ENCODE measurements around the gene DDA1.
"Not testable (repeated sequence)": the region's sequence is repeated elsewhere in the genome, so short reads cannot be mapped to it uniquely, and the experiment has no call there.

The DDA1 gene

DNA sequence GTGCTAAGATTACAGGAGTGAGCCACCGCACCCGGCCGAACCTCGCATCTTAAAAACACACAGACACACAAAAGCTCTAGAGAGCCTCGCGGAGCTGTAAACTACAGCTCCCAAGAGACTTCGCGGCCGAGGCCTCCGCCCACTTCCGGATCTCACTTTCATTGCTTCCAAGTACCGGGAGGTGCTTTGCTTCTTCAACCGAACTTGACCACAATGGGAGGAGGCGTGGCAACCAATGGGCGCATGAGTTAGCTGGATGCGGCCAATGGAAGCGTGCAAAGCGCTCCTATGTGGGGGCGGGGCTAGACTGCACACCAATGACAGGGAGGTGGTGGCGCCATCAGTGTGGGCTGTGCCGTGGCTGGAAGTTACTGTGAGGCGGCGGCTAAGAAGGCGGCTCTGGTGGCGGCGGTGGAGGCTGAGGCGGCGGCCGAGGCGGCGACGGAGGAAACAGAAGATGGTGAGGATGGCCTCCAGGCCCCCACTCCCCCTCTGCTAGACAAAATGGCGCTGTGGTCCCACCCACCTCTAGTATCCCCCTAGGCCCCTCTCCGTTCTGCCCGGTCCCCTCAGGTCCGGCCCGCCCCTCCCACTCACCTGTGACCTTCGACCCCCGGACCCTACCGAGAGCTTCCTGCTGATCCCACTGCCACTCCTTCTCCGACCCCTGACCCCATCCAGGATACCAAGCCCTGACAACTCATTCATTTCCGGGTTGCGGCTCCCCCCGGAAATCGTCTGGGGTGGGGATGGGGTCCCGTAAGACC, at the start of gene DDA1:
TSS of gene DDA1 (plus strand) at position 366 of the 767 bp plus-strand sequence. CDS start at position 458, 92 bp downstream.
- Mint-ChIP-seq H3K9me3 (no peaks in the 10 kb centered on the region), H3K4me3 (peak within 1 kb of the TSS; percentile 99), H3K27me3 (no peaks in the 10 kb centered on the region), H3K36me3 (peaks cover 19% of the 10 kb centered on the region), H3K4me1 (peaks cover 60% of the 10 kb centered on the region), H3K27ac (peak within 1 kb of the TSS; percentile 96)
- DNase-seq = peak; percentile 100
- CTCF ChIA-PET = interaction anchor here (0.6 to 3.4 kb wide), 6 partner anchors 16 to 77 kb away, joined by 3 to 12 read pairs (median 5); no protein-coding TSS in a partner anchor

DNA sequence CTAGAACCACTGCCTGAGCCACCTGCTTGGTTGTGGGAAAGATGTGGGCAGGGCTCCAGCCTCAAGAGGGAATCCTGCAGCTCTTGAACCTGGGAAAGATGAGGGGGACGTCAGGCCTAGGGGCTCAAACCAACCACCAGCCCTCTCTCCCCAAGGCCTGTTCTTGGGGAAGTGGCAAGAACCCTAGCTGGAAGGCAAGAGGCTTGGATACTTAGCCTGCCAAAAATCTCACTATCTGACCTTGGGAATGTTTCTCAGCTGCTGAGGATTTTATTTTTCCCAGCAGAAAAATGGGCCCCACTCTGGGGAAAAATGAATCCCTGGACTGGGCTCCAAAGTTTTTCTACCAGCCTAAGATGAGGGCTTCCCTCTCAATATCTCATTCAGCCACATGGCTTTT, 49.4 kb upstream of the DDA1 start:
- CTCF ChIA-PET = interaction anchor here (0.7 to 1.8 kb wide), 11 partner anchors 11 to 206 kb away, joined by 3 to 12 read pairs (median 4); partner anchors contain the start of gene ANKLE1
- Mint-ChIP-seq H3K4me3 (no peak overlapping the region), H3K36me3 (no peaks in the 10 kb centered on the region), H3K9me3 (no peaks in the 10 kb centered on the region), H3K4me1 (peaks cover 17% of the 10 kb centered on the region), H3K27ac (no peak overlapping the region), H3K27me3 (peaks cover 21% of the 10 kb centered on the region)
- DNase-seq = no peak

DNA sequence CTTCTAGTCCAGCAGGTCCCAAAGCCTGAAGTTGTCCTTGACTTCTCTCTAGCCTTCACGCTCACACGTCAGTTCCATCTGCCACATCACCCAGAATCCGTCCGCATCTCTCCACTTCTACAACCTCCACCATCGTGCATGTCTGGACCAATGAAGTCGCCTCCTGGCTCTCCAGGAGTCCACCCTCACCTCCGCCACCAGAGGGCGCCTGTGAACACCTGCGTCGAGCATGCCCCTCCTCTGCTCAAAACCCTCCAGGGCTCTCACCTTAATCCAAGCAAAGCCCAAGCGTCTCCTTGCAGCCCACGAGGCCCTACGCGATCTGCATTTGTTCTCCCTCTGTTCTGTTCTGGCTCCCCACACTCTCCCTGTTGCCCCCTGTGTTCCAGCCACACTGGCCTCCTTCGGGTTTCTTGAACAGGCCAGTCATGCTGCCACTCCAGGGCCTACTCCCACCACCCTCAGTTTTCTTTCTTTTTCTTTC, 48.5 kb upstream of the DDA1 start:
- Mint-ChIP-seq H3K27ac (peak overlapping the region; percentile 5), H3K27me3 (peaks cover 14% of the 10 kb centered on the region), H3K4me3 (no peak overlapping the region), H3K4me1 (peaks cover 21% of the 10 kb centered on the region), H3K9me3 (no peaks in the 10 kb centered on the region), H3K36me3 (no peaks in the 10 kb centered on the region)
- DNase-seq = peak; percentile 93
- CTCF ChIA-PET = interaction anchor here (0.6 to 1.8 kb wide), 13 partner anchors 12 to 205 kb away, joined by 3 to 12 read pairs (median 4); partner anchors contain the start of gene ANKLE1

DNA sequence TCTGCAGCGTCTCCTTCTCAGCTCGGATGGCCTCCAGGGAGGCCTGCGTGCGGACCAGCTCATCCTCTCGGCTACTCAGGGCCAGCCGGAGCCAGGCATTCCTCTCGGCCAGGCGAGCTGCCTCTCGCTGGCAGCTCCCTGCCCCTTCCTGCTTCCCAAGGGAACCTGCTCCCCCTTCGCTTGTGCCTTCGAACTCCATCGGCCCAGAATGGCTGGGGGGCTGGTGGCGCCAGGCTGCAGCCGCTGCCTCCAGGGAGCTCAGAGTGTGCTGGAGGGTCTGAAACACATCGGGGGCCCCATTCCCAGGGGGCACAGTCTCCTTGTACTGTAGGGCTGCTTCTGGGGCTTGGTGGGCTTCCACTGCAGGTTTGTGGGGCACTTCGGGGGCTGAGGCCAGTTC, 46.8 kb upstream of the DDA1 start:
- Mint-ChIP-seq H3K9me3 (no peaks in the 10 kb centered on the region), H3K4me3 (no peak overlapping the region), H3K27ac (no peak overlapping the region), H3K4me1 (peaks cover 28% of the 10 kb centered on the region), H3K36me3 (no peaks in the 10 kb centered on the region), H3K27me3 (peaks cover 14% of the 10 kb centered on the region)
- CTCF ChIA-PET = interaction anchor here (1.2 to 1.8 kb wide), 2 partner anchors 20 to 195 kb away, joined by 3 to 4 read pairs; no protein-coding TSS in a partner anchor
- no peak for DNase-seq

DNA sequence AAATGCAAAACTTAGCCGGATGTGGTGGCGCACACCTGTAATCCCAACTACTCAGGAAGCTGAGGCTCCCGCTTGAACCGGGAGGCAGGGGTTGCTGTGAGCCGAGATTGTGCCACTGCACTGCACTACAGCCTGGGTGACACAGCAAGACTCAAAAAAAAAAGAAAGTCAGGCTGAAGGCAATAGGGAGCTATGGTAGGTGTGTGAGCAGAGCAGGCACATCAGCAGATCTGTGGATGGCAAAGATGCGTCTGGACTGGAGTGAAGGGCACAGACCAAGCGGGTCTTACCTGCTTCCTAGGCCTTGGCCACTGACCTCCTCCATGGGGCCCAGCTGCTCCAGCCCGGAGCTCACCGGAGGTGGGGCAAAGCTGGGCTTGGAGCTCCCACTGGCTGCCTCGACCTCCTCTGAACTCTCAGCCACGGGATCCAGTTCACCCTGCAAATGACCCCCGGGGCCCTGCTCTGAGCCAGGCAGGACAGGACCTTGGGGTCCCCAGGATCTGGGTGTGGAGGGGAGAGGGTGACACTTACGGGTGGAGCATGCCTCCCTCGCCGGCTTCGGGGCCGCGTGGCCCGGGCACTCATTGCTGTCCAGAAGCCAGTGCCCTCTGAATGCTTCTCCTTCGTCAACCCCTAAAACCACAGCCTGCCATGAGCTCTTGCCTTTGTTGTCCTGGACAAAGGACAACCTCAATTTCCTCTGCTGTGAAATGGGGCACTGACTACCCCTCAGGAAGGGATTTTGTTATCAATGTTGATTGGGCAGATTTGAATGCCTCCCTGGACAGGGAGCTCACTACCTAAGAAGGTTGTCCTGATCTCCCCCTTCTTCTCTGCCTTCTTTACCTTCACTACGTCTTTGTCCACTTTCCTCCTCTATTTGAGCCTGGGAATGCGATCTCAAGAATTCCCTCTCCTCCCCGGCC, 45.4 kb upstream of the DDA1 start:
- DNase-seq = no peak
- peaks cover 40% of the 10 kb centered on the region for H3K4me1 Mint-ChIP-seq
- H3K27ac Mint-ChIP-seq = peak overlapping the region; percentile 84
- CTCF ChIA-PET = interaction anchor here (1.2 to 2.4 kb wide), 3 partner anchors 18 to 274 kb away, joined by 3 to 15 read pairs (median 4); partner anchors contain the start of gene ANKLE1
- peaks cover 1% of the 10 kb centered on the region for H3K36me3 Mint-ChIP-seq
- peaks cover 14% of the 10 kb centered on the region for H3K27me3 Mint-ChIP-seq
- no peaks in the 10 kb centered on the region for H3K9me3 Mint-ChIP-seq
- no peak overlapping the region for H3K4me3 Mint-ChIP-seq

DNA sequence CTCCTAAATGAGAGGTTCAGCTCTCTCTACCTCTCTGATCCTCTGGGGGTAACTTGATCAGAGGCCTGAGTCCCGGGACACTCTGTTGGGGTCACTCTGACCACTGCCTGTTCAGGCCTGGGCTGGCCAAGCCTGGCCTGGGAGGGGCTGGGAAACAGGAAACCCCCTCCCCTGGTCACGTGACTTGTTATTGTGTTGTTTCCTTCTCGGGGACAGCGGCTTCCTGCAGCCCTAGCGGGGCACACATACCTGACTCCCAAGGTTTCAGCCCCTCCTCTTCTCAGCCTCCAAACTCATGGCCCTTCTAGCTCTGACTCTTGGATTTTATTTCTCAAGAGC, 44.8 kb upstream of the DDA1 start, which contains the start of gene USHBP1:
TSS of gene USHBP1 (minus strand) at position 105 of the 339 bp plus-strand sequence. CDS start 446 bp downstream, outside the sequence.
- Mint-ChIP-seq H3K9me3 (no peaks in the 10 kb centered on the region), H3K4me3 (no peak within 1 kb of the TSS), H3K27ac (peak within 1 kb of the TSS; percentile 84), H3K4me1 (peaks cover 42% of the 10 kb centered on the region), H3K27me3 (peaks cover 9% of the 10 kb centered on the region), H3K36me3 (peaks cover 3% of the 10 kb centered on the region)
- CTCF ChIA-PET = interaction anchor here (1.2 to 2.4 kb wide), 3 partner anchors 17 to 274 kb away, joined by 3 to 15 read pairs (median 4); partner anchors contain the start of gene ANKLE1
- DNase-seq = peak; percentile 39

DNA sequence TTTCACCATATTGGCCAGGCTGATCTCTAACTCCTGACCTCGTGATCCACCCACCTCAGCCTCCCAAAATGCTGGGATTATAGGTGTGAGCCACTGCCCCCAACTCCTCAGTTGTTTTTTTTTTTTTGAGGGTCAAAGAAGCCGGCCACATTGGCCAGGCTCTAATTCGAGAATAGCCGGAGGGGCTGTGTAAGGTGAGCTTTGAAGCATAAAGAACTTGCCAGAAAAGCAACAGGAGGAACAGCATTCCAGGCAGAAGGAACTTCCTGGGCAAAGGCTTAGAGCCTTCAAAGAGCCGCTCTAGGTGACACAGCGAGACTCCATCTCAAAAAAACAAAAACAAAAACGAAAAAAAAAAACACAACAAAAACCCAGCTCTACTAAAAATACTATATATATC, 43.3 kb upstream of the DDA1 start:
- H3K4me3 Mint-ChIP-seq = no peak overlapping the region
- no peaks in the 10 kb centered on the region for H3K27me3 Mint-ChIP-seq
- CTCF ChIA-PET = interaction anchor here (0.7 to 1.2 kb wide), 2 partner anchors 11 to 120 kb away, joined by 3 to 5 read pairs; no protein-coding TSS in a partner anchor
- H3K27ac Mint-ChIP-seq = no peak overlapping the region
- no peaks in the 10 kb centered on the region for H3K9me3 Mint-ChIP-seq
- H3K36me3 Mint-ChIP-seq = peaks cover 6% of the 10 kb centered on the region
- no peak for DNase-seq
- H3K4me1 Mint-ChIP-seq = peaks cover 41% of the 10 kb centered on the region

DNA sequence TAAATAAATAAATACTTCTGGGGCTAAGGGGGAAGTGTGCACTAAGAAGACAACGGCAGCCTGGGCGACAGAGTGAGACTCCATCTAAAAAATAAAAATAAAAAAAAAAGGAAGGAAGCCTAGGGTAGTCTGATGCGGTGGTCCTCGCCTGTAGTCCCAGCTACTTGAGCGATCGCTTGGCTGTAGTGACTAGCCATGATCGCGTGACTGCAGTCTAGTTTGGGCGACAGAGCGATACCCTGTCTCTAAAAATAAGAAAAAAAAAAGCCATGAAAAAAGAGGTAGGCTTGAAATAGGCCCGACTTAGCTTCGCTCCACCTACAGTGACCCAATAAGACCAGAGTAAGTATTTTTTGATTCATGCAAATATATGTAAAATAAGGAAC, 42.8 kb upstream of the DDA1 start:
- CTCF ChIA-PET = interaction anchor here (0.8 to 2.2 kb wide), 5 partner anchors 9 to 120 kb away, joined by 3 to 8 read pairs (median 4); partner anchors contain the start of gene ANKLE1
- H3K4me3 Mint-ChIP-seq = peak overlapping the region; percentile 80

DNA sequence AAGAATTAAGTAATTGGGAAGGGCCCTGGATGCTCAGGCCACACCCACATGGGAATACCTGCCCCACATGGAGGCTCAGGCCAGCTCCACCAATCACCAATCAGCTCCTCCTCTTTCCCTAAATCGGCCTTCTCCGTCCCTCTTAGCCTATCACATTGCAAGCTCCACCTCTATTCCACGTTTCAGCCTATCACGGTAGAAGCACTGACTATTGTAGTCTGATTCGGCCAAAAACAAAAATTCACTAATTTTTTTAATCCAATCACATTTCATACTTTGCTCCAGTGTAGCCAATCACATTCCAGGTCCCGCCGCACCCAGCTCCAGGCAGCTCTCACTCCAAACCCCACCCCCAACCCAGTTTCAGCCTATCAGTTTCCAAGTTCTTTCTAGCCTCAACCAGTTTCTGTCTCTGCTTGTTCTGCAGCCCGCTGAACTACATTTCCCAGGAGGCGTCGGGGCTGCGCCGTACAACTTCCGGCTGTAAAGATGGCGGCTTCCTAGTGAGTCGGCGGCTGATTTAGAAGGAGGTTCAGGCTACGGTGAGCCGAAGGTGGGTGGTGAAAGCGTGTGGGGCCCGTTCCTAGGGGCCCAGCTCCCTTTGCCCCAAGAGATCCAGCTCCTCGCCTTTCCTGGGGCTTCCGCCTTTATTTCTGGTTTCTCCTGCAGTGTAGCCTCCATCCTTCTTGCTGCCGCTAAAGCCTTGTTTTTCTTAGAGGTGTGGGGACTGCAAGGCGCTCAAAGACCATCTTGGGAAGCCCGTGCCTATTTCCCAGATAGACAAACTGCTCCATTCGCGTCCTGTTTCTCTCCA, 42.2 kb upstream of the DDA1 start, which contains the start of gene BABAM1:
TSS of gene BABAM1 (plus strand) at position 469 of the 814 bp plus-strand sequence. CDS start 1,364 bp downstream, outside the sequence.
- Mint-ChIP-seq H3K27ac (peak within 1 kb of the TSS; percentile 85), H3K4me3 (peak within 1 kb of the TSS; percentile 80), H3K4me1 (peaks cover 40% of the 10 kb centered on the region), H3K36me3 (peaks cover 11% of the 10 kb centered on the region), H3K27me3 (no peaks in the 10 kb centered on the region), H3K9me3 (no peaks in the 10 kb centered on the region)
- DNase-seq = peak; percentile 98
- CTCF ChIA-PET = interaction anchor here (0.8 to 2.2 kb wide), 4 partner anchors 9 to 30 kb away, joined by 3 to 8 read pairs (median 5); partner anchors contain the start of gene ANKLE1

More for the DNA sequence above, 42.8 kb upstream of the DDA1 start:
- Mint-ChIP-seq H3K9me3 (no peaks in the 10 kb centered on the region), H3K27me3 (no peaks in the 10 kb centered on the region), H3K27ac (peak overlapping the region; percentile 85), H3K4me1 (peaks cover 40% of the 10 kb centered on the region), H3K36me3 (peaks cover 11% of the 10 kb centered on the region)
- no peak for DNase-seq

DNA sequence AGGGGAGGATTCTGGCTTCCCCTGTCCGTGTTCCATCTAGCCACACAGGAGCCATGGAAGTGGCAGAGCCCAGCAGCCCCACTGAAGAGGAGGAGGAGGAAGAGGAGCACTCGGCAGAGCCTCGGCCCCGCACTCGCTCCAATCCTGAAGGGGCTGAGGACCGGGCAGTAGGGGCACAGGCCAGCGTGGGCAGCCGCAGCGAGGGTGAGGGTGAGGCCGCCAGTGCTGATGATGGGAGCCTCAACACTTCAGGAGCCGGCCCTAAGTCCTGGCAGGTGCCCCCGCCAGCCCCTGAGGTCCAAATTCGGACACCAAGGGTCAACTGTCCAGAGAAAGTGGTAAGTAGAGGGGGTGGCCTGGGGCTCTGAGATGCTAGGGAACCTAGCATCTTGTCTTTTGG, 40.6 kb upstream of the DDA1 start:
- no peaks in the 10 kb centered on the region for H3K27me3 Mint-ChIP-seq
- peaks cover 12% of the 10 kb centered on the region for H3K36me3 Mint-ChIP-seq
- H3K9me3 Mint-ChIP-seq = no peaks in the 10 kb centered on the region
- CTCF ChIA-PET = interaction anchor here (2.2 kb wide), 1 partner anchor 13 kb away, joined by 8 read pairs; the partner anchor contains the start of gene ANKLE1
- DNase-seq = no peak
- H3K4me3 Mint-ChIP-seq = peak overlapping the region; percentile 80
- H3K4me1 Mint-ChIP-seq = peaks cover 36% of the 10 kb centered on the region
- no peak overlapping the region for H3K27ac Mint-ChIP-seq

DNA sequence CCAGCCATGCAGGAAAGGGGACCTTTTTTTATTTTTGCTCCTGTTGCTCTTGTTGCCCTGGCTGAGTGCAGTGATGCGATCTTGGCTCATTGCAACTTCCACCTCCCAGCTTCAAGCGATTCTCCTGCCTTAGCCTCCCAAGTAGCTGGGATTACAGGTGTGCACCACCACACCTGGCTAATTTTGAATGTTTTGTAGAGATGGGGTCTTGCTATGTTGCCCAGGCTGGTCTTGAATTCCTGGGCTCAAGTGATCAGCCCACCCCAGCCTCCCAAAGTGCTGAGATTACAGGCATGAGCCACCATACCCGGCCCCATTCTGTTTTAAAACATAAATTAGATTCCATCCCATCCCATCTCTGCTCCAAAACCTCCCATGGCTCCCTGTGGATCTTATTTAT, 34.5 kb upstream of the DDA1 start:
- CTCF ChIA-PET = not testable (repeated sequence)

DNA sequence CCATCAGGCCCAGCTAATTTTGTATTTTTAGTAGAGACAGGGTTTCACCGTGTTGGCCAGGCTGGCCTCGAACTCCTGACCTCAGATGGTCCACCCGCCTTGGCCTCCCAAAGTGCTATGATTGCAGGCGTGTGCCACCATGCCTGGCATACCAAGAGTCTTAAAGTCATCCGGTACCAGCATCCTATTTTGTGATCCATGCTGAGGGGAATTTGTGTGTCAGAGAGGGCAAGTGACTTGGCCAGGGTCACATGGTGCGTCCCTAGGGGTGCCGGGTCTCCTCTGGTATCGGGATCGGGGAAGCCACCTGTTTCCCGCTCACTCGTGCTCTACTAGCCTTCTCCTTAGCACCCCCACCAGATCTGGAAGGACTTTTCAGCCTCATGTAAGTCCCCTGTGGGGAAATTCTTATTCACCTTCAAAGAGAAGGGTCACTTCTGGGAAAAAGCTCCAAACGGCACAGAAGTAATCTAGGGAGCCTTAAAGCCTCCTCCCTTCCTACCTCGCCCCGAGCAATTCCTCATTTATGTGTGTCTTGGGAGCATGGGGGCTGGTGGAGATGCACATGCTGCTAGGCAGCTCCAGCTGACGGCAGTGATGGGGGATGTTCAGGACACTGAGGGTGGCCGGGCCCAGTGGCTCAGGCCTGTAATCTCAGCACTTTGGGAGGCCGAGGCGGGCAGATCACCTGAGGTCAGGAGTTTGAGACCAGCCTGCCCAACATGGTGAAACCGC, 33.8 kb upstream of the DDA1 start:
- Mint-ChIP-seq H3K4me3 (no peak overlapping the region), H3K9me3 (no peaks in the 10 kb centered on the region), H3K4me1 (no peaks in the 10 kb centered on the region), H3K27me3 (no peaks in the 10 kb centered on the region), H3K36me3 (peaks cover 30% of the 10 kb centered on the region), H3K27ac (no peak overlapping the region)
- DNase-seq = no peak
- CTCF ChIA-PET = interaction anchor here (0.6 kb wide), 1 partner anchor 14 kb away, joined by 4 read pairs; no protein-coding TSS in a partner anchor

More for the DNA sequence above, 34.5 kb upstream of the DDA1 start:
- H3K9me3 Mint-ChIP-seq, H3K27me3 Mint-ChIP-seq, DNase-seq, H3K4me1 Mint-ChIP-seq, H3K4me3 Mint-ChIP-seq, H3K27ac Mint-ChIP-seq: not testable (repeated sequence)
- H3K36me3 Mint-ChIP-seq = peaks cover 33% of the 10 kb centered on the region
